G401.6 (cell line): Measurements from ENCODE around the gene BDNF.

Experiments used
- FAIRE-seq: peaks from 2 replicates; lab custom pipeline; 2012; peaks lifted over from hg19 to GRCh38; lab: Jason Lieb, UNC

Gene BDNF

GRCh38 chr11:27705873-27706820, 5.9 kb upstream of the BDNF start:
- FAIRE-seq: peak; percentile 83

DNA sequence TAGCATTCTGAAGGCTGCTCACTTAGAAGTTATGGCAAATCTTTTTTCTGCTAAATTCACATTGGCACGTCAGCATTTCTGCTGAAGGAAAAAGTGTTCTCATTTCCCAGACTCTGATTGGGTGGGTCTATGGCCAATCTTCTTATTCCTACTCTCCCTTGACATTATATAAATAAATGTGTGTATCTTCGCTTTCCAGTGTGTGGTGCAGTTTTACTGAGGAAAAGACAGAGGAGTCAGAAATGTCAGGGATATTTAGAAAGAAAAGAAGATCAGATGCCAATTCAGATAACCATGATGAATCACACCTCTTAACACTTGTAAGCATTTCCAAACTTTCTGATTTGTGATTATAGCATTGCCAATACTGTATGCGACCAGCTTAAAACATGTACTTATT, 3.2 kb upstream of the BDNF start:
- FAIRE-seq: peak; percentile 53

DNA sequence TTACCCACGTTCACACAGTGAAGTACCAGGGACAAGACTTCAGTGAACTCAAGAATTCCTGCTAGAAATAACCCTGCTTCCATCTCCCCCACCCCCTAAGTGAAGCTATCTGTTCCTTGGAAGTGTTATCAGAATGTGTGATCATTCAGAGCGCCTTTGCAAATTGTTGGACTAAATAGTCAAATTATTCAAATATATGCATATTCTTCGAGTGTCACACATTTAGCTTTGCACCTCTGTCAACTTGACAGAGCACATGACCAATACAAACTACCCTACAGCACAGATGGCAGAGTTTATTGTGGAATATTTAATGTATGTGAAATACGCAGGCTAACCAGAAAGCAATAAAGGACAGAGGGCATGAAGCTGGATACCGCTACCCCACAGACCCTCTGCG, 2.6 kb upstream of the BDNF start:
- no peak for FAIRE-seq

DNA sequence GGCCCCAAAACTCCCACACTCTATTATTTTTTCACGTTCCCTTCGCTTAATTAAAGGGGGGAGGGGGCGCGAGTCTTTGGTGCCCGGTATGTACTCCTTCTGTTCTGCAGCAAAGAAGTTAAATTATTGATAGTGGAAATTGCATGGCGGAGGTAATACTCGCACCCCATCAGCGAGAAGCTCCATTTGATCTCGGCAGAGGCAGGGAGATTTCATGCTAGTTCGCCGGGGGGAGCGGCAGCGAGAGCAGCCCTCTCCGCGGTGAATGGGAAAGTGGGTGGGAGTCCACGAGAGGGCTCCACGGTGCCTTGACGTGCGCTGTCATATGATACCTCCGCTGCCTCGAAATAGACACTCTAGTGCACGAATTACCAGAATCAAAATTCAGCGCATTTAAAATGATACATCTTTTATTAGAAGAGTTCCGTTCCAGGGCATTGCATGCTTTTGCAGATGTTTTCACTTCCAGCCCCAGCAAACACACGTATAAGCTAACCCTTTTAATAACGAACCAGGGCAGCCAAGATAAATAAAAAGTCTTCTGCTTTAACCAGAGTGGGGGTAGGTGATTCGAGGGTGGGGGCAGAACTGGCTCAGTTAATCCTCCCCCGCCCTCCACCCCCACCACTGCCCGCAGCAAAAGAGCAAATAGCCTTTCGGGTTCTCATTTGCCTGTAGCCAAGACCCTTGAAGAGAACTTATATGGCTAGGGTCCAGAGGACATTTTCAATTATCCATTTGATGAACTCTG, 1.3 kb upstream of the BDNF start:
- FAIRE-seq: no peak

DNA sequence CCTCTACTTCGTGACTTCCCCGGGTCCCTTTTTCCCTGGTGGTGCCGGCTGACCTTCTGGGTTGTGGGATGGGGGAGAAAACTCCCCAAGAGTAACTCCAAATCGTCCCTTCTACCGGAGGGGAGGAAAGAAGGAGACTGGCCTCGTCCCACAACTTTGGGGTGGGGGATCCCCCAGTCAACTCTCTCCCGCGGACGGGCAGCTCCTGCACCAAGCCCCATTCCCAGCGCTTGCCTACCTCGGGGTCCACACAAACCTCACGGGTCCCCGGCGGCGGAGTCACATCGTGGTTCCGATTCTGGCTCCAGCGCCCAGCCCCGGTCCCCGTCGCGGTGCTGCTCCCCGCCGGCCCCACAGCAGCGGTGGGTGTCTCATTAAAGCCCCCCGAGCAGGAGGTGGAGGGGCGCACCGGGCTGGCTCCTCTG, 317 bp downstream of the BDNF start:
- no peak for FAIRE-seq

GRCh38 chr11:27699242-27699925, 871 bp downstream of the BDNF start:
- FAIRE-seq: no peak

DNA sequence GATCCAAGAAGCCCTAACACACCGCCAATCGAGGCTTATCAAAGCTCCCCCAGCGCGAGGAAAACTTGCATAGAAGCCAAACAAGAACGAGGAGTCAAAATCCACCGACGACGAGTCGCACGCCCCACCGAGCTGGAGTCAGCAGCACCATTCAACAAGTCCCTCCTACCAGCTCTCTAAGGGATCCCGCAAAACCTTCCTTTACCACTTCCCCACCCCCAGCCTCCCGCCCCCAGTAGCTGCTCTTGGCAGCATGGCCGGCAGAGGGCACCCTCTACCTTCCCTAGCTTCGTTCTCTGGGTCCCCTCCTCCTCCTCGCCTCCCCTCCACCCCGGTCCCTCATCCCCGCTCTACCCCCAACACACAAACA, 1.4 kb downstream of the BDNF start:
- FAIRE-seq: peak; percentile 23

- FAIRE-seq: peak; percentile 85
Observed at GRCh38 chr11:27697679-27698275, 2.5 kb downstream of the BDNF start.

DNA sequence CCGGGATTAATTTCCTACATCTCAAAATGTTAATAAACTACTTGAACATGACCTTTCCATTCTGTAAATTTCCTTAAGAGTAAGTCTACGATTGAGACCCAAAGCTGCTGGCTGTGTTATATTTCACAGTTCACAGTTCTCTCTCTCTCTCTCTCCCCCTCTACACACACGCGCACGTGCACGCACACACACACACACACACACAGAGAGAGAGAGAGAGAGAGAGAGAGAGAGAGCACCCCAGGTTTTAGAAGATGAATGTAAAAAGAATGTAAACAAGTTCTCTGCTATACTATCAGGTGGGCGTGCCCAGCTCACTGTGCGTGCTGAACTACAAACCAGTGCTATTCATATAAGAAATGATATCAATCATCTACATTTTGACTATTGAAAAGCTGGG, 3.3 kb downstream of the BDNF start:
- no peak for FAIRE-seq

DNA sequence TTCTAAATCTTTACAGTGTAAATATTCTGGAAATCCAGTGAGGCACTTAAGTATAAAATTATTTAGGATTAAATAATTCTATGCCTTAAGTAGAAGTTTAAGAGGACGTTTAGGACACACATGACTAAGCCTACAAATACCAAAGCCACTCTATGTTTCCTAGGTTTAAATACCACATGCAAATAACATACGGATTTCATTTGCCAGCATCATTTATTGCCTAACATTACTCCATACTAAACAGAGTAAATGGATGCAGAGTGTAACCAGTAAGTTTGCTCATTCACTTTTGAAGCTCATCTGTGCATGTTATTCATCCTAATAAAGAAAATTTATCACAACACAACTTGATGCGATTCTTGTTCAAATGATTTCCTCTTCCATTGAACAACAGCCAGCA, 4.1 kb downstream of the BDNF start:
- no peak for FAIRE-seq

- FAIRE-seq: peak; percentile 93
Observed at GRCh38 chr11:27694992-27695391, 5.3 kb downstream of the BDNF start.

GRCh38 chr11:27693398-27693797, 6.9 kb downstream of the BDNF start:
- FAIRE-seq: no peak

GRCh38 chr11:27692781-27693180, 7.5 kb downstream of the BDNF start:
- FAIRE-seq: no peak

GRCh38 chr11:27688076-27688475, 12.2 kb downstream of the BDNF start:
- FAIRE-seq: no peak

DNA sequence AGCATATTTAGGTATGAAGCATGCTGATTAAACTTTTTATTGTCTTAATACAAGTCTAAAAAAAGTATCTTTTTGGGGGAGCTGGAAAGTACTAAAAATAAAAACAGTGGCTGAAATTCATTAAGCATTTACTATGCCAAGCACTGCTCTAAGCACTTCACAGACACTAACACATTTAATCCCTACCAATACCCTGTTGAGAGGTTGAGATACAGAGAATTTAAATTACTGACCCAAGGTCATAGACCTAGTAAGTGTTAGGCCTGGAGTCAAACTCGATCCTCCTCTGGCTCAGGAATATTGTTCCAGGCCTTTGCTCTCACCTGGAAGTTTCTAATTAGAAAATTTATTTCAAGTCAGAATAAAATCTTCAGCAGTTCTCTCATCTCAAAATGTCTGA, 18.6 kb downstream of the BDNF start:
- no peak for FAIRE-seq

DNA sequence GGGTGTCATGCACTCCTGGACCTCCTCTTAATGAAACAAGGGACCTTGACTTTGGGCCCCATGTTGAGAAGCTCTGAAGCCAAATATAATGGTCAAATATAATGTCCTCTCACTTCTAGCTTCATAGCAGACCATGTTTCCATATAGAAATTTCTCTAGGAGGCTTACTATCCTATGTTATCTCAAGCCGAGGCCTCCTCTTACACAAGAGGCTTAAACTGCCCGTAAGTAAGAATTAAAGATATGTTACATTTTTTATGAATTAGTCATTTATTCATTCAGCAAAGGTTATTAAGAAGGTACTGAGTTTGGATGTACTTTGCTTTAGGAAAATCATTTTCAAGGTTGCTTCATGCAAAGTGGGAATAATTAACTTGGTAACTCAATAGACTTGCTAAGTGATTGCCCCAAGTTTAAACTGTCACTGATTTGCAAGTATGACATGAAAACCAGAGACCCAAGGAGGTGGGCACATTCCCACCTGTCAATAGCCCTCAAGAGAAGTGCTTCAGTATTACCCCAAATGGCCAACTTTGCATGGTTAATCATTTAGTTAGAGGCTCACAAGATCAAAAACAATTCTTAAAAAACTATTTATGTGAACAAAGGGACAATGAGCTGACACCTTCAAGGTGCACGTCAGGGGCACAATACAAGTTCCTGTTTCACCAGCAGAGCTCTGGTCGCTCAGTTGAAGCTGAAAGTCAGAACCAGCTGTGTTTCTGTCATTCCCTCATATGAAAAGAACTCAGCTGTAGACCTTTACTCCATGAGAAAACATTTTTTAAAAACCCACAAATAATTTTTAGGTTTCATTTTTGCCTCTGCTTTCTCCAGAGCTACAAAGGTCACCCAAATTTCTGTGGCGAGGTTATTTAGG, 20.9 kb downstream of the BDNF start:
- FAIRE-seq: no peak

DNA sequence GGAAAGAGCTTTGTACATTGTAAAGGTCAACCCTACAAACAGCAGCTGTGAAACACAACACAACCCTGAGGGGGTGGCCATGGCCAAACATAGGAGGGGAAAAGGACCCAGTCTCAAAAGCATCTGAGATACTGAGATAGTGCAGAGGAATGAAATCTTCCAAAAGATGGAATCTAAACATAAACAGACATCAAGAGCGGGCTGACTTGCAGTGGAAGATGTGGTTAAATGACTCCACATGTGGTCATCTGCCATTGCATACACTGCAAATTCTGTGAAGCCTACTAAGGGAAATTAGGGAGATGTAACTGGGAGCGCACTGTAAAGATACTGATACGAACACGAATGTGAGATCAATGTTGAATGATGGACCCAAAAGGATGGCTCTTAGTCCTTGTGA, 22.0 kb downstream of the BDNF start:
- no peak for FAIRE-seq

DNA sequence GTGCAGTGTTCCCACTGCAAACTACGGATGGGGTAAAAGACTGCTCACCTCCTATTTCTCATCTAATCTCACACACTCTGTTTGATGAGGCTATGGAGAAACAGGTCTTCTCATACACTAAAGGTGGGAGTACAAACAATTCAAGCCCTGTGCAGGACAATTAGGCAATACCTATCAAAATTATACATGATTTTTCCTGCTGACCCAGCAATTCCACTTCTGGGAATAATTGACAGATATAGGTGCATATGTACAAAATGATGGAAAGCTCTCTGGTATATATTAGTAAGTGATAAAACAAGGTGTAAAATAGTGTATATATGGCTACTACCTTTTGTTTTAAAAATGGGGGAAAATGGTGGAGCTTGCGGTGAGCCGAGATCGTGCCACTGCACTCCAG, 23.1 kb downstream of the BDNF start:
- no peak for FAIRE-seq

- FAIRE-seq: no peak
Observed at GRCh38 chr11:27673979-27674663, 26.1 kb downstream of the BDNF start.

DNA sequence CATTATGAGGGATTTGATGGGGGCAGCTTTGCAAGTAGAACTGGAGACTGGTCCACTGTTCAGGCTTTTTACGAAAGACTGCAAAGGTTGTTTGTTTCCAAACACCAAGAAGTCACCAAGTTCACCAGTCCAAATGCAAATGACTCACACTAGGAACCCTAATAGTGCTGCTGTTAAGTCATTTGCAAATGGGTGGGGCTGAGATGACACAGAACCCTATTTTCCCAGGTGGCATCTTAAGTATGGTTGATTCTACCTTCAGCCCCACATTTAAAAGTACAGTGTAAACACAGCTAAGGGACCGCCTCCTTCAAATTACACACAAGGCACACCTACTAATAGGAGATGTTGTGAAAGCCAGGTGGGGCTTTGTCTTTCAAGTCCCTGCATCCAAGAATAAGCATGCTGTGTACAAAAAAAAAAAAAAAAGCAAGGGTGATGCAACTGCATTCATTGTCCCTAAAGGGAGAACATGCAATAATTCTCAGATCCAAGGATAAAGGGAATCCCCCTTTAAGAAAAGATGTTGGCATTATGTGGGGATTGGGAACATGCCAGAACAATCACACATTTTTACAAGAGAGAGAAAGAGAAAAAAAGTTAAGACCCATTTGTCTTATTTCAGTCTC, 27.3 kb downstream of the BDNF start:
- FAIRE-seq: no peak
